Measurements from ENCODE around the gene STXBP1. TPM values are rescaled to one million over a fixed set of nuclear protein-coding genes. Genes with fewer than 3 reads are reported as not detected.

The STXBP1 gene
- polyA plus RNA-seq, 3 donors = 0.27 to 0.59 TPM; not detected in 1

DNA sequence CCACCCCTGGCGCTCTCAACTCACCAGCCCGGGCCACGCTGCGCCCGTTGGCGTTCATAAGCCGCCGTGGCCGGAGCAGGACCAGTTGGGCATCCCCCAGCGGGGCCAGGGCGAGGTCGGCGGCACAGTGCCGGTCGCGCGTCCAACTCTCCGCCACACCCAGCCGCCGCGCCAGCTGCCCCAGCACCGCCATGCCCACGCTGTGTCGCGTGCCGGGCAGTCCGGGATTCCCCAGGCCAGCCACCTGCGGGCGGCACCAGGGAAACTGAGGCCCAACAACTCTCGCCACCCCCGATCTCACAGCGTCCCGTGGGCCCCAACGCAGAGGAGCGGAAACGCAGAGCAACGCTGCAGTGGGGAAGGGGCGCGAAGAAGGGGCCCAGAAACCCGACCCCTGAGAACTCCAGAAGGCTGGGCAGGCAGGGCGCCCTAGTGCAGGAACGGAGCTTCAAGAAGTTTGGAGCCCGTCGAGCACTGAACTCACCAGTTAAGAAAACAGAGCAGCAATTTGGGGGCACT lies 102.9 kb downstream of the STXBP1 start:
- Histone ChIP-seq H3K36me3 (replicated peaks in 1 of 2; ENCODE audit: control insufficient read depth in 1 of 2, insufficient read depth in 2 of 2, low read length in 2 of 2) (no peaks in the 10 kb centered on the region), H3K27me3 (ENCODE audit: control insufficient read depth in 2 of 2, insufficient read depth in 2 of 2, low read length in 2 of 2) (peaks cover 0 to 2% of the 10 kb centered on the region in 2 donors), H3K4me3 (replicated peaks in 1 of 3; ENCODE audit: low read depth in 2 of 3, low read length in 3 of 3) (peak overlapping the region; percentile 42 to 96 (median 90)), H3K9ac (ENCODE audit: insufficient read depth, low read length, poor library complexity, severe bottlenecking) (peak overlapping the region; percentile 75), H3K79me2 (ENCODE audit: insufficient read depth, low read length) (no peaks in the 10 kb centered on the region), H4K20me1 (ENCODE audit: insufficient read depth, low read length) (no peaks in the 10 kb centered on the region), H3K4me1 (ENCODE audit: control insufficient read depth in 1 of 2, insufficient read depth in 2 of 2, low read length in 2 of 2) (peaks cover 19 to 31% of the 10 kb centered on the region in 2 donors), H3K27ac (ENCODE audit: low read depth in 1 of 2, low read length in 2 of 2) (peak overlapping the region; percentile 26 to 76), H3K9me3 (replicated peaks in 1 of 2; ENCODE audit: control insufficient read depth in 1 of 2, insufficient read depth in 1 of 2, low read length in 2 of 2) (no peaks in the 10 kb centered on the region), H2AFZ (ENCODE audit: insufficient read depth, low read depth, low read length, poor library complexity, severe bottlenecking) (peak overlapping the region; percentile 99), H3K4me2 (replicated peaks; ENCODE audit: extremely low read depth, low read length, poor library complexity, severe bottlenecking) (peak overlapping the region; percentile 98)
- peaks cover 26% of the 10 kb centered on the region for H3K4me1 Mint-ChIP-seq
- under 1% methylated on average over 44 of the region's 44 CpGs for WGBS (ENCODE audit: insufficient coverage)
- TF ChIP-seq CTCF (IDR thresholded peaks at IDR 0.05) = no peak
- H3K9me3 Mint-ChIP-seq = no peaks in the 10 kb centered on the region
- H3K27ac Mint-ChIP-seq = peak overlapping the region in 6 of 7 donors; percentile 84 to 97 (median 96)
- peak in 2 of 3 donors; percentile 11 to 59 for DNase-seq
- peaks cover 9 to 21% (median 17%) of the 10 kb centered on the region in 3 donors for H3K27me3 Mint-ChIP-seq (ENCODE audit: low read depth in 3 of 3)
- H3K36me3 Mint-ChIP-seq = no peaks in the 10 kb centered on the region
- intact Hi-C loops (cut with micrococcal nuclease) = no loop called here
- H3K4me3 Mint-ChIP-seq = peak overlapping the region; percentile 98 to 99

- H3K36me3 ChIP-seq (replicated peaks in 1 of 2; ENCODE audit: control insufficient read depth in 1 of 2, insufficient read depth in 2 of 2, low read length in 2 of 2) = no peaks in the 10 kb centered on the region
- Mint-ChIP-seq H3K4me1 (peaks cover 30% of the 10 kb centered on the region), H3K4me3 (peak within 1 kb of the TSS; percentile 98 to 99), H3K27ac (peak within 1 kb of the TSS; percentile 84 to 97 (median 95)), H3K36me3 (no peaks in the 10 kb centered on the region), H3K9me3 (no peaks in the 10 kb centered on the region), H3K27me3 (ENCODE audit: low read depth in 3 of 3) (peaks cover 5 to 17% (median 16%) of the 10 kb centered on the region in 3 donors)
- intact Hi-C loops (cut with micrococcal nuclease) = no loop called here
- H3K4me1 ChIP-seq (ENCODE audit: control insufficient read depth in 1 of 2, insufficient read depth in 2 of 2, low read length in 2 of 2) = peaks cover 19 to 36% of the 10 kb centered on the region in 2 donors
- H3K27me3 ChIP-seq (ENCODE audit: control insufficient read depth in 2 of 2, insufficient read depth in 2 of 2, low read length in 2 of 2) = no peaks in the 10 kb centered on the region
- peak within 1 kb of the TSS; percentile 98 for H3K4me2 ChIP-seq (replicated peaks; ENCODE audit: extremely low read depth, low read length, poor library complexity, severe bottlenecking)
- TF ChIP-seq CTCF (IDR thresholded peaks at IDR 0.05) = no peak
- H3K79me2 ChIP-seq (ENCODE audit: insufficient read depth, low read length) = no peaks in the 10 kb centered on the region
- peak within 1 kb of the TSS; percentile 75 for H3K9ac ChIP-seq (ENCODE audit: insufficient read depth, low read length, poor library complexity, severe bottlenecking)
- 8% methylated on average over 60 of the region's 65 CpGs for WGBS (ENCODE audit: insufficient coverage)
- H3K9me3 ChIP-seq (replicated peaks in 1 of 2; ENCODE audit: control insufficient read depth in 1 of 2, insufficient read depth in 1 of 2, low read length in 2 of 2) = no peaks in the 10 kb centered on the region
- H2AFZ ChIP-seq (ENCODE audit: insufficient read depth, low read depth, low read length, poor library complexity, severe bottlenecking) = peak within 1 kb of the TSS; percentile 99
- peak; percentile 94 to 97 (median 96) for DNase-seq
- peak within 1 kb of the TSS; percentile 26 to 76 for H3K27ac ChIP-seq (ENCODE audit: low read depth in 1 of 2, low read length in 2 of 2)
- peak within 1 kb of the TSS; percentile 42 to 96 (median 90) for H3K4me3 ChIP-seq (replicated peaks in 1 of 3; ENCODE audit: low read depth in 2 of 3, low read length in 3 of 3)
- no peaks in the 10 kb centered on the region for H4K20me1 ChIP-seq (ENCODE audit: insufficient read depth, low read length)
Measured at GRCh38 chr9:127715470-127716337, 103.6 kb downstream of the STXBP1 start, which contains the start of the genes PTRH1 and TTC16. Gene PTRH1 (minus strand): TSS chr9:127715663. CDS start chr9:127715639, 24 bp downstream. Gene TTC16 (plus strand): TSS chr9:127716079. CDS start chr9:127716146, 67 bp downstream.
